Activated CD8-positive, alpha-beta memory T cell treated with anti-CD3 and anti-CD28 coated beads for 1 hour (primary cell): ENCODE results near the gene GIN1.

Source experiments
- DNase-seq, 2 donors: peaks; one replicate each; pipeline ENCODE4 v3.0.0-alpha.2; 2020; ENCODE audit warnings: low read depth in 1 of 2; ENCODE audit errors: extremely low read depth in 1 of 2

The GIN1 gene

GRCh38 chr5:103037673-103038455, 82.1 kb downstream of the GIN1 start:
- no peak for DNase-seq

- no peak for DNase-seq
These were observed 83.3 kb downstream of the GIN1 start for GRCh38 chr5:103036601-103037000.
